ENCODE results near the gene GFM2.
"Not testable (repeated sequence)": the region's sequence is repeated elsewhere in the genome, so short reads cannot be mapped to it uniquely, and the experiment has no call there.

GFM2 gene

DNA sequence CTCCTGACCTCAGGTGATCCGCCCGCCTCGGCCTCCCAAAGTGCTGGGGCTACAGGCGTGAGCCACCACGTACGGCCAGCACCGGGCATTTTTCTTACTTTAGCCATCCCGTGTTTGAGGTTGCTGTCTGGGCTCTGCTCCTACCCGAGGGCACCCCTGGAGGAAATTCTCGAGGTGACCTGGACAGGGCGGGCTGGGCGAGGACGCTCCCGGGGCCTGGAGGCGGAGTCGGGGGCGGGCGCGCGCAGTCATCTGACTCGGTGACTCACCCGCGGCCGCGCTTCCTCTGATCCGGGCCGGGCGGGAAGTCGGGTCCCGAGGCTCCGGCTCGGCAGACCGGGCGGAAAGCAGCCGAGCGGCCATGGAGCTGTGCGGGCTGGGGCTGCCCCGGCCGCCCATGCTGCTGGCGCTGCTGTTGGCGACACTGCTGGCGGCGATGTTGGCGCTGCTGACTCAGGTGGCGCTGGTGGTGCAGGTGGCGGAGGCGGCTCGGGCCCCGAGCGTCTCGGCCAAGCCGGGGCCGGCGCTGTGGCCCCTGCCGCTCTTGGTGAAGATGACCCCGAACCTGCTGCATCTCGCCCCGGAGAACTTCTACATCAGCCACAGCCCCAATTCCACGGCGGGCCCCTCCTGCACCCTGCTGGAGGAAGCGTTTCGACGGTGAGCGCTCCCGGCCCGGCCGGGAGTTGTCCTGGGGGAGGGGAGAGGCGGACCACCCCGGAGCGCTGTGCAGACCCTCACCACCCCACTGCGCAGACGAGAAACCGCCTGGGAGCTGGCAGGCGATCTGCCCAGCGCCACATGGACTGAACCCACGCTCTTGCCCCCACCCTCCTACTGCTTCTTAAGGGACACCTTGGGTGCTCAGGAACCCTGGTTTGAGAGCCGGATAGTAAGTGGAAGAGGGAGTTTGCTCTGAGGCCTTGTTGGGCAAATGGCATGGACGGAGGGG lies 81.7 kb downstream of the GFM2 start, which contains the start of gene HEXB:
Gene HEXB (plus strand): TSS at position 334 of the 952 bp plus-strand sequence. CDS start 28 bp downstream, at position 362.
- DNase-seq (peak; percentile 76 to 78 (median 76)), ATAC-seq (replicated peaks) (peak; percentile 95)
- Mint-ChIP-seq H3K4me1 (ENCODE audit: low read depth in 2 of 2) (peaks cover 13 to 22% of the 10 kb centered on the region in 2 donors), H3K36me3 (ENCODE audit: insufficient read depth) (peaks cover 3% of the 10 kb centered on the region), H3K27ac (peak within 1 kb of the TSS; percentile 66 to 77), H3K4me3 (peak within 1 kb of the TSS; percentile 68 to 77), H3K9me3 (no peaks in the 10 kb centered on the region), H3K27me3 (peaks cover 5% of the 10 kb centered on the region in 2 donors)

DNA sequence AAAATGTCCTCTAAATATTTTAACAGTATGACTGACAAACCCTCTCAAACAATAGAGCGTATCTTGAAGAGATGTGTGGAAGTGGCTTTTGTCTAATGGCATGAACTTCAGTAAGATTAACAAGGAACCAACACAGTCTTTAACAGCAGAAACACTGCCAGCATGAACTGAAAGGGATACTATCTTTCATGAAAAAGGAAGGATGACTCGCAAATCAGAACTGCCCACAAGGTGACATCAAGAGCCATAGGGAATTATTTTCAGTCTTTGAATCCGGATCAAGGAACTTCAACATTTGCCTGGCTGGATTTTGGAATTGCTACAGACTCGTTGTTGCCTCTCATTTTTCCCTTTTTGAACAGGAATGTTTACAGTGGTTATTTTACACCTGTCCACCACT lies 87.0 kb downstream of the GFM2 start:
- no peak overlapping the region for H3K4me3 Mint-ChIP-seq
- DNase-seq: no peak
- H3K4me1 Mint-ChIP-seq (ENCODE audit: low read depth in 2 of 2): no peaks in the 10 kb centered on the region
- no peak overlapping the region for H3K27ac Mint-ChIP-seq
- no peaks in the 10 kb centered on the region for H3K9me3 Mint-ChIP-seq
- no peak for ATAC-seq (replicated peaks)
- peaks cover 3% of the 10 kb centered on the region for H3K36me3 Mint-ChIP-seq (ENCODE audit: insufficient read depth)
- H3K27me3 Mint-ChIP-seq: peaks cover 9 to 22% of the 10 kb centered on the region in 2 donors

DNA sequence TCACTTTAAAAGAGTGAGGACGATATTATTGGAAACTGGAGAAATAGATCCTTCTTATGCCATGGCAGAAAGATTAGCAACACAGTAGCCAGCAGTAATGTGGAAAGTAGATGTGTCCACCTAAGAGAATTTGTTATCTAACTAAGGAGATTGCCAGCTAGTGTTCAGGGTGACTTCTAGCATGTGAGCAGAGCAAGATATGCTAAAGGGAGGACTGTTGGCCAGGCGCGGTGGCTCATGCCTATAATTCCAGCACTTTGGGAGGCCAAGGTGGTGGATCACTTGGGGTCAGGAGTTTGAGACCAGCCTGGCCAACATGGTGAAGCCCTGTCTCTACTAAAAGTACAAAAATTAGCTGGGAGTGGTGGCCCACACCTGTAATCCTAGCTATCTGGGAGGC lies 87.6 kb downstream of the GFM2 start:
- ATAC-seq (replicated peaks); H3K27ac Mint-ChIP-seq; H3K4me3 Mint-ChIP-seq; H3K36me3 Mint-ChIP-seq (ENCODE audit: insufficient read depth); DNase-seq; H3K4me1 Mint-ChIP-seq (ENCODE audit: low read depth in 2 of 2); H3K9me3 Mint-ChIP-seq: not testable (repeated sequence)
- H3K27me3 Mint-ChIP-seq: peaks cover 9 to 23% of the 10 kb centered on the region in 2 donors

DNA sequence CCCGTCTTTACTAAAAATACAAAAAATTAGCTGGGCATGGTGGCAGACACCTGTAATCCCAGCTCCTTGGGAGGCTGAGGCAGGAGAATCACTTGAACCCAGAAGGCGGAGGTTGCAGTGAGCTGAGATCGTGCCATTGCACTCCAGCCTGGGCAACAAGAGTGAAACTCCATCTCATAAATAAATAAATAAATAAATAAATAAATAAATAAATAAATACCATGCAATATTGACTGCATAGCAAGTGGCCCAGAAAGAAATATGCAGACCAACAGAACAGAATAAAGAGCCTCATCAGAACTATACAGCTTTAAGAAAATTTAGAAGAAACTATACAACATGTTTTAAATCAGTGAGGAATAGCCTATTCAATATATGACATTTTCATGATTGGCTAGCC lies 88.8 kb downstream of the GFM2 start:
- not testable (repeated sequence) for DNase-seq; H3K36me3 Mint-ChIP-seq (ENCODE audit: insufficient read depth); H3K27ac Mint-ChIP-seq; H3K4me1 Mint-ChIP-seq (ENCODE audit: low read depth in 2 of 2); H3K9me3 Mint-ChIP-seq; ATAC-seq (replicated peaks); H3K4me3 Mint-ChIP-seq
- peaks cover 21 to 32% of the 10 kb centered on the region in 2 donors for H3K27me3 Mint-ChIP-seq

DNA sequence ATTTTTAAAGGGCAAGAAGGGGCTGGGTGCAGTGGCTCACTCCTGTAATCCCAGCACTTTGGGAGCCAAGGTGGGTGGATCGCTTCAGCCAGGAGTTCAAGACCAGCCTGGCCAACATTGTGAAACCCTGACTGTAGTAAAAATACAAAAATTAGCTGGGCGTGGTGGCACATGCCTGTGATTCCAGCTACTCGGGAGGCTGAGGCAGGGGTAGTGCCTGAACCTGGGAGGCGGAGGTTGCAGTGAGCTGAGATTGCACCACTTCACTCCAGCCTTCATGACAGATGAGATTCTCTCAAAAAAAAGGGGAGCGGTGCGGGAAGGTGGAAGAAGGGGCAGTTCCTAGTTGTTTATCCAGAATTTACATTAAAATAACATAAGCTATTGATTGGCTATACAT lies 90.5 kb downstream of the GFM2 start:
- DNase-seq; H3K4me3 Mint-ChIP-seq; H3K9me3 Mint-ChIP-seq; H3K36me3 Mint-ChIP-seq (ENCODE audit: insufficient read depth); ATAC-seq (replicated peaks); H3K27ac Mint-ChIP-seq; H3K4me1 Mint-ChIP-seq (ENCODE audit: low read depth in 2 of 2): not testable (repeated sequence)
- peaks cover 35 to 48% of the 10 kb centered on the region in 2 donors for H3K27me3 Mint-ChIP-seq

DNA sequence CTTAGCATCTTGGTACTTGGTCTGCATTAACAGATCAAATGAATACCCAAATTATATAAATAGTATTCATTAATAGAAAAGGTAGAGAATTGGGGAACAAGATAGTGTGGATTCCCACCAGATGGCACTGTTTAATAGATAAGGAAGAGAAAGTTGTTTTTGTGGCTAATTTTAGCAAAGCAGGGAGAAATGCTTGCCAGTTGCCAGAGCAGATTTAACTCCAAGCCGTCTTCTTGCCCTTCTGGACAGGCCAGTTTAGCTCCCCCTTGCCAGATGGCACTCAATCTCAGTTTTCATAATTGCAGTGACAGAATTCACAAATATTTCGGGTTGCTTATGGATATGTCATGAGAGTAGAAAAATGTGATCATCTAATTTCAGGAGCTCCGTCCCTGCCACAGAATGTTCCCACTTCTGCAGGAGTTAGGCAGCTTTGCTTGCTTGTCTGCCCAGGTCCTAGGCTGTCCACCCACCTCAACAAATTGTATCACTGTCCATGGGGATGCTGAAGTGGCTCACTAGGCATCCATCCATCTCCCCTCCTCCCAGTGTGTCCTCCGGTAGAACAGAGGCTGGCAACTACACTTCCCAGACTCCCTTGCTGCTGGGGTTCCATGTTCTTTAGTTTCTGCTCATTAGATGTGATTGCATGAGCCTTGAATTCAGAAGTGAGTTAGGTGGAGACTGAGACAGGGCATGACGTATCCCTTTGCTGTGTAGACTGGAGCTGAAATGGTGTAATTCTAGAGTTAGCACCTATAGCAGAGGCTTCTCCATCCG lies 93.7 kb downstream of the GFM2 start:
- no peak overlapping the region for H3K27ac Mint-ChIP-seq

DNA sequence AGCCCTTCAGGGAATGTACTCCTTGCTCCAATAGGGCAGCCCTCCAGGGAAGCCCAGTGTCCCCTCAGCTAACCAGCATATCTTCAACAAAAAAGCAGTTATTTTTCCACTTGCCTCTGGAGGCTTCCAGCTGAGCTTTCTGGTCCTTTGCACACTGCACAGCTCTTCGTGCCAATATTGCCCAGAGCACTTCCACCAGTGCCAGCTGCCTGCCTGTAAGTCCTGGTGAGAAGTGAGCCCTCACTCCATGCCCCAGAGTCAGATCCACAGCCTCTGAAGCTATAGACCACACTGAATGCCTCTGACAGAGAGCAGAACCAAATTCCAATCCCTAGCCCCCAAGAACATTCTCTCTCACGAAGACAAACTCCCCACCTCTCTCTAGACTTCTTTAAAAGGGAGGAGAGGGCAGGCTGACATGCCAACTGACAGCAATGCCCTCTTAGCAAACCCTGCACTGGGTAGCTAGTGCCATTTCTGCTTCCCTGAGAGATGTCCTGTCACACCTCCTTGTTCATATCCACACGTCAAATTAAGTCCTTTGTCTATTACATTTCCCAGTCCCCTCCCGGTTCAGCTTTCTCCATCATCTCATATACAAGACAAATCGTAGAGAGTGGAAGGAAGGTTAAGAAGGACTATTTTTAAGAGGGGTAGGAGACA lies 94.6 kb downstream of the GFM2 start:
- DNase-seq (no peak), ATAC-seq (replicated peaks) (no peak)
- Mint-ChIP-seq H3K27ac (peak overlapping the region in 1 of 2 donors; percentile 55), H3K36me3 (ENCODE audit: insufficient read depth) (peaks cover 3% of the 10 kb centered on the region), H3K9me3 (no peaks in the 10 kb centered on the region), H3K4me3 (no peak overlapping the region), H3K27me3 (peaks cover 26 to 37% of the 10 kb centered on the region in 2 donors), H3K4me1 (ENCODE audit: low read depth in 2 of 2) (peaks cover 2 to 5% of the 10 kb centered on the region in 2 donors)

More for the DNA sequence above, 93.7 kb downstream of the GFM2 start:
- ATAC-seq (replicated peaks): no peak
- Mint-ChIP-seq H3K9me3 (no peaks in the 10 kb centered on the region), H3K27me3 (peaks cover 26 to 37% of the 10 kb centered on the region in 2 donors), H3K36me3 (ENCODE audit: insufficient read depth) (peaks cover 3% of the 10 kb centered on the region), H3K4me1 (ENCODE audit: low read depth in 2 of 2) (peaks cover 2 to 5% of the 10 kb centered on the region in 2 donors), H3K4me3 (no peak overlapping the region)
- DNase-seq: no peak

Data from effector memory CD8-positive, alpha-beta T cell (primary cell).